NT2/D1 (cell line): ENCODE data around the gene AGBL1.

Experiments used
- DNase-seq: peaks from one replicate; pipeline ENCODE4 v3.0.0-alpha.2; 2011; ENCODE audit warnings: low read depth, low spot score
- H3K27me3 ChIP-seq: 2 replicates; pipeline ENCODE4 v1.6.0; 2011; ENCODE audit warnings: mild to moderate bottlenecking; ENCODE audit not compliant: insufficient read length, insufficient read depth
- H3K36me3 ChIP-seq: 2 replicates; pipeline ENCODE4 v1.6.1; 2011; ENCODE audit warnings: mild to moderate bottlenecking, low read length, mixed read lengths; ENCODE audit not compliant: insufficient read depth, insufficient read length
- H3K4me1 ChIP-seq: 2 replicates; pipeline ENCODE4 v1.5.1; 2011; ENCODE audit not compliant: insufficient read depth, insufficient read length
- H3K4me3 ChIP-seq: 2 replicates; pipeline ENCODE4 v1.5.1; 2011; ENCODE audit warnings: low read depth; ENCODE audit not compliant: insufficient read length
- H3K9ac ChIP-seq: 2 replicates; pipeline ENCODE4 v1.6.0; 2011; ENCODE audit warnings: low read depth; ENCODE audit not compliant: insufficient read length
- H3K9me3 ChIP-seq: 2 replicates; pipeline ENCODE4 v1.5.1; 2011; ENCODE audit warnings: mild to moderate bottlenecking, low read length; ENCODE audit not compliant: insufficient read depth
- SUZ12 ChIP-seq: IDR thresholded peaks from 2 replicates; pipeline ENCODE4 v1.6.1; 2011; ENCODE audit not compliant: insufficient read length, insufficient read depth; ENCODE audit errors: extremely low read depth
- YY1 ChIP-seq: IDR thresholded peaks from 2 replicates; pipeline ENCODE4 v1.6.1; 2011; ENCODE audit not compliant: insufficient read length, insufficient read depth
- ZNF274 ChIP-seq: IDR thresholded peaks from 2 replicates; pipeline ENCODE4 v1.6.1; 2011; ENCODE audit warnings: mild to moderate bottlenecking, low read depth, low read length

The AGBL1 gene

GRCh38 chr15:86588413-86588812, 508.7 kb downstream of the AGBL1 start:
- no peak for TF ChIP-seq YY1
- TF ChIP-seq ZNF274 = no peak
- TF ChIP-seq SUZ12 = no peak
- H3K27me3 ChIP-seq = no peaks in the 10 kb centered on the region
- peaks cover 2% of the 10 kb centered on the region for H3K4me1 ChIP-seq
- no peaks in the 10 kb centered on the region for H3K36me3 ChIP-seq
- no peak overlapping the region for H3K4me3 ChIP-seq
- H3K9ac ChIP-seq = no peak overlapping the region
- no peak for DNase-seq
- H3K9me3 ChIP-seq = peaks cover 32% of the 10 kb centered on the region; the same call in 1 of the 2 replicates

GRCh38 chr15:86590461-86590860, 510.8 kb downstream of the AGBL1 start:
- TF ChIP-seq SUZ12 (no peak), YY1 (no peak), ZNF274 (no peak)
- DNase-seq = no peak
- H3K27me3 ChIP-seq = no peaks in the 10 kb centered on the region
- H3K4me3 ChIP-seq = no peak overlapping the region
- H3K9me3 ChIP-seq = peaks cover 37% of the 10 kb centered on the region
- H3K9ac ChIP-seq = no peak overlapping the region
- peaks cover 2% of the 10 kb centered on the region for H3K4me1 ChIP-seq
- no peaks in the 10 kb centered on the region for H3K36me3 ChIP-seq

GRCh38 chr15:86591158-86591557, 511.5 kb downstream of the AGBL1 start:
- H3K4me1 ChIP-seq = peaks cover 2% of the 10 kb centered on the region
- no peaks in the 10 kb centered on the region for H3K36me3 ChIP-seq
- H3K9me3 ChIP-seq = peaks cover 44% of the 10 kb centered on the region
- no peak overlapping the region for H3K9ac ChIP-seq
- H3K27me3 ChIP-seq = no peaks in the 10 kb centered on the region
- no peak for DNase-seq
- no peak overlapping the region for H3K4me3 ChIP-seq
- TF ChIP-seq YY1 (no peak), ZNF274 (no peak), SUZ12 (no peak)

- no peak overlapping the region for H3K9ac ChIP-seq
- no peak for DNase-seq
- peaks cover 2% of the 10 kb centered on the region for H3K4me1 ChIP-seq
- TF ChIP-seq SUZ12 (no peak), YY1 (no peak), ZNF274 (no peak)
- H3K4me3 ChIP-seq = no peak overlapping the region
- no peaks in the 10 kb centered on the region for H3K36me3 ChIP-seq
- no peaks in the 10 kb centered on the region for H3K27me3 ChIP-seq
- peaks cover 45% of the 10 kb centered on the region for H3K9me3 ChIP-seq
Measured at GRCh38 chr15:86591994-86592735, 512.5 kb downstream of the AGBL1 start.

- no peak overlapping the region for H3K9ac ChIP-seq
- no peaks in the 10 kb centered on the region for H3K4me1 ChIP-seq
- no peak overlapping the region for H3K4me3 ChIP-seq
- DNase-seq = no peak
- no peaks in the 10 kb centered on the region for H3K27me3 ChIP-seq
- TF ChIP-seq YY1 (no peak), SUZ12 (no peak), ZNF274 (no peak)
- no peaks in the 10 kb centered on the region for H3K36me3 ChIP-seq
- H3K9me3 ChIP-seq = peaks cover 35% of the 10 kb centered on the region
Measured at GRCh38 chr15:86595741-86596140, 516.1 kb downstream of the AGBL1 start.

- no peak for TF ChIP-seq ZNF274
- no peak for TF ChIP-seq SUZ12
- TF ChIP-seq YY1 = no peak
- H3K4me1 ChIP-seq = no peaks in the 10 kb centered on the region
- no peak overlapping the region for H3K4me3 ChIP-seq
- 0 out of 2 replicates have a peak, but pooled peaks cover 9% of the 10 kb centered on the region for H3K9me3 ChIP-seq
- DNase-seq = no peak
- H3K36me3 ChIP-seq = no peaks in the 10 kb centered on the region
- H3K9ac ChIP-seq = no peak overlapping the region
- H3K27me3 ChIP-seq = no peaks in the 10 kb centered on the region
Measured at GRCh38 chr15:86603466-86603865, 523.8 kb downstream of the AGBL1 start.

- H3K4me3 ChIP-seq = no peak overlapping the region
- peaks cover 11% of the 10 kb centered on the region; the same call in 1 of the 2 replicates for H3K9me3 ChIP-seq
- H3K36me3 ChIP-seq = no peaks in the 10 kb centered on the region
- no peak for DNase-seq
- TF ChIP-seq ZNF274 = no peak
- no peak for TF ChIP-seq SUZ12
- TF ChIP-seq YY1 = no peak
- H3K27me3 ChIP-seq = no peaks in the 10 kb centered on the region
- no peaks in the 10 kb centered on the region for H3K4me1 ChIP-seq
- H3K9ac ChIP-seq = no peak overlapping the region
Measured at GRCh38 chr15:86608461-86609205, 529.0 kb downstream of the AGBL1 start.
